Testis (tissue), 3 donors: ENCODE measurements around the gene TMEM244. TPM values are rescaled to one million over a fixed set of nuclear protein-coding genes. Genes with fewer than 3 reads are reported as not detected.

ENCODE experiments used
- DNase-seq: peaks from one replicate; pipeline ENCODE4 v3.0.0-alpha.2; 2019
- H3K27ac ChIP-seq, 2 donors: fragments of 200-600 bp; sonication (generic); one replicate each; pipeline ENCODE4 v1.5.1; 2019
- H3K27me3 ChIP-seq: fragments of 200-600 bp; sonication (generic); one replicate; pipeline ENCODE4 v1.5.1; 2019
- H3K36me3 ChIP-seq: fragments of 200-600 bp; sonication (generic); one replicate; pipeline ENCODE4 v1.5.1; 2017; ENCODE audit warnings: low read depth; ENCODE audit errors: missing control alignments
- H3K4me1 ChIP-seq: fragments of 200-600 bp; sonication (generic); one replicate; pipeline ENCODE4 v1.5.1; 2019
- H3K4me3 ChIP-seq, 2 donors: fragments of 200-600 bp; sonication (generic); one replicate each; pipeline ENCODE4 v1.5.1; 2017 to 2019
- H3K9me3 ChIP-seq: fragments of 200-600 bp; sonication (generic); one replicate; pipeline ENCODE4 v1.5.1; 2017
- CTCF ChIP-seq, 3 experiments: fragments of 450-650 bp in 2 of 3; fragments of 200-600 bp in 1 of 3; sonication (generic) in 1 of 3; IDR thresholded peaks; one replicate each; pipeline ENCODE4 v1.5.1; 2016 to 2019; ENCODE audit warnings: antibody characterized with exemption in 3 of 3, mild to moderate bottlenecking in 2 of 3, moderate library complexity in 1 of 3
- POLR2A ChIP-seq: fragments of 450-650 bp; IDR thresholded peaks from one replicate; pipeline ENCODE4 v1.6.1; 2017; ENCODE audit warnings: antibody characterized with exemption, mild to moderate bottlenecking, moderate library complexity
- WGBS, 2 donors: methylation state at CpG; one replicate each; pipeline ENCODE4 v1.1.5; 2018; 5-methylcytosine and 5-hydroxymethylcytosine counted together
- intact Hi-C: fragments of 100-400 bp; cut with DNase I; formaldehyde crosslinking; loops from one replicate; pipeline ENCODE4 v1.15.1; 2023; ENCODE audit warnings: low total_unique reads
- polyA plus RNA-seq: library from polyadenylated mRNA; stranded (reverse); fragments of 350-450 nt; fragmentation: Illumina TruSeq; extraction: RNeasy Lipid Tissue Mini Kit (QIAGEN cat#74804); gene quantifications from one replicate; pipeline ENCODE4 v1.2.3, GENCODE V29; 2014; ENCODE audit warnings: low read depth, low replicate concordance; ENCODE audit not compliant: insufficient read depth
- total RNA-seq, 2 donors: library from RNA; depleted of rRNA; stranded (reverse); fragments of >200 nt; gene quantifications; one replicate each; pipeline ENCODE4 v1.2.3, GENCODE V29; 2016

TMEM244 gene
- total and polyA plus RNA-seq, 3 donors from 2014 or later = not detected

GRCh38 chr6:129871221-129871620 lies 10.1 kb upstream of the TMEM244 start:
- Histone ChIP-seq H3K4me1 (no peaks in the 10 kb centered on the region), H3K4me3 (no peak overlapping the region), H3K27me3 (no peaks in the 10 kb centered on the region), H3K9me3 (no peaks in the 10 kb centered on the region), H3K27ac (no peak overlapping the region), H3K36me3 (no peaks in the 10 kb centered on the region)
- intact Hi-C loops = no loop called here
- 53 to 59% methylated on average over 3 of the region's 3 CpGs for WGBS, 2 donors
- DNase-seq = no peak
- no peak for TF ChIP-seq POLR2A
- no peak for TF ChIP-seq CTCF (IDR thresholded peaks at IDR 0.05)

DNA sequence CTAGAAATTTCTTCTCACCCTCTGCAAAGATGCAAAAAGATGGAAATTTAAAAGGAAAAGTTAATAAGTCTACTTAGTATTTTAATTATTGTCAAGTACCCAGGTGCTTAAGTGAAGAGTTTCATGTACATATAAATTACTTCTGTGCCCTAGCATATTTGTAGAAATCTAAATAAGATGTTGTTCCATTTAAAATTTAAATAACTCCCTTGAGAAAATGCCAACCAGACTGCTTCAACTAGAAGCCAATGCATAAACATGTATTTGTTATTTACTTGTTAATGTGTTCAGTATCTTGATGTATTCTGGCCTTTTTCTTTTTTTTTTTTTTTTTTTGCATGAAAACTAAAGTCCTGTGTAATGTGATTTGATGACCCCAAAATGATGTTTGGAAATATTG lies 6.3 kb upstream of the TMEM244 start:
- Histone ChIP-seq H3K4me3 (no peak overlapping the region), H3K27me3 (no peaks in the 10 kb centered on the region), H3K4me1 (no peaks in the 10 kb centered on the region), H3K27ac (no peak overlapping the region), H3K9me3 (no peaks in the 10 kb centered on the region), H3K36me3 (no peaks in the 10 kb centered on the region)
- TF ChIP-seq POLR2A (no peak), CTCF (IDR thresholded peaks at IDR 0.05) (no peak)
- no peak for DNase-seq
- intact Hi-C loops = no loop called here

DNA sequence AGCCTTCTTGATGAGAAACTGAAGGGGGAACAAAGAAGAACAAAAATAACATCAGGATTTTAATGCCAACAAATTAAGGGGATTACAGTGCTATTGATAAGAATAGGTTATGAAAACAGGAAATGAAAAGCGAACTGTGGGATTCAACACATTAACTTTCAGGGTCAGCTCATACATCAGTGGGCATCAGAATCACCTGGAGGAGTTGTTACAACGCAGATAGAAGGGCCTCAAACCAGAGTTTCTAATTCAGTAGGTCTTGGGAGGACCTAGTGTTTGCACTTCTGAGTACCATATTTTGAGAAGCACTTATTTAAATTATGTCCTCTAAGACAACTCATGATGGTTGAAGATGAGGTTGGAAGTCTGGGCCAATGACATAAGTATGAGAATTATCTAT lies 5.6 kb upstream of the TMEM244 start:
- no peak for DNase-seq
- Histone ChIP-seq H3K36me3 (no peaks in the 10 kb centered on the region), H3K4me1 (no peaks in the 10 kb centered on the region), H3K27me3 (no peaks in the 10 kb centered on the region), H3K27ac (no peak overlapping the region), H3K4me3 (no peak overlapping the region), H3K9me3 (no peaks in the 10 kb centered on the region)
- TF ChIP-seq POLR2A (no peak), CTCF (IDR thresholded peaks at IDR 0.05) (no peak)
- 80 to 85% methylated on average over 2 of the region's 2 CpGs for WGBS, 2 donors
- intact Hi-C loops = no loop called here

- Histone ChIP-seq H3K27ac (no peak overlapping the region), H3K27me3 (no peaks in the 10 kb centered on the region), H3K4me3 (no peak overlapping the region), H3K4me1 (no peaks in the 10 kb centered on the region), H3K36me3 (no peaks in the 10 kb centered on the region), H3K9me3 (no peaks in the 10 kb centered on the region)
- no peak for DNase-seq
- WGBS, 2 donors = 61 to 76% methylated on average over 1 of the region's 1 CpG
- TF ChIP-seq CTCF (IDR thresholded peaks at IDR 0.05) (no peak), POLR2A (no peak)
- intact Hi-C loops = no loop called here
These were observed 5.1 kb upstream of the TMEM244 start for GRCh38 chr6:129866256-129866655.

DNA sequence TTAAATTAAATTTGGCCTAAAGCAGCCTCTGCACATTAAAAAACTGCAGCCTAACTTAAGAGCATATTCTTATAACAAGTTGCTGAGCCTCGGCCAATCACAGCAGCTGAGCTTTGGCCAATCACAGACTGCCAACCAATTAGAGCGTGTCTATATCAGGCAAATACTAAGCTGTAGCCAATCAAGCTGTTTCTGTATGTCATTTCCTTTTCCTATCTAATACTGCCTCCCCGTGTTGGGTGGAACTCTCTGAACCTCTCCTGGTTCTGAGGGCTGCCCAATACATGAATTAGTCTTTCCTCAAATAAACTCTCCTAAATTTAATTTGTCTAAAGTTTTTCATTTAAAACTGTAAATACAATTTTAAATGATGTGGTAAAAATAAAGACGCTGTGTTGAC lies 3.9 kb upstream of the TMEM244 start:
- TF ChIP-seq POLR2A = no peak
- TF ChIP-seq CTCF (IDR thresholded peaks at IDR 0.05) = no peak
- intact Hi-C loops = no loop called here
- H3K4me1 ChIP-seq = no peaks in the 10 kb centered on the region
- H3K36me3 ChIP-seq = no peaks in the 10 kb centered on the region
- DNase-seq = peak; percentile 40
- H3K27ac ChIP-seq = no peak overlapping the region
- WGBS, 2 donors = 86 to 91% methylated on average over 4 of the region's 4 CpGs
- no peaks in the 10 kb centered on the region for H3K27me3 ChIP-seq
- no peak overlapping the region for H3K4me3 ChIP-seq
- no peaks in the 10 kb centered on the region for H3K9me3 ChIP-seq
